SK-N-MC (cell line): Measurements from ENCODE around the gene KLF4.

Experiments used
- EZH2 ChIP-seq: fragments of 200-600 bp; sonication (generic); IDR thresholded peaks from one replicate; pipeline ENCODE4 v1.6.1; 2017; ENCODE audit warnings: antibody characterized with exemption
- FOXP2 ChIP-seq: optimal IDR thresholded peaks from 2 replicates; pipeline ENCODE3; 2011; ENCODE audit warnings: mild to moderate bottlenecking, moderate library complexity; ENCODE audit not compliant: insufficient read depth; ENCODE audit errors: extremely low read length, control extremely low read depth
- POLR2AphosphoS5 ChIP-seq: IDR thresholded peaks from 2 replicates; pipeline ENCODE4 v1.6.1; 2012; ENCODE audit warnings: mild to moderate bottlenecking, low read depth, low read length, borderline replicate concordance

DNA sequence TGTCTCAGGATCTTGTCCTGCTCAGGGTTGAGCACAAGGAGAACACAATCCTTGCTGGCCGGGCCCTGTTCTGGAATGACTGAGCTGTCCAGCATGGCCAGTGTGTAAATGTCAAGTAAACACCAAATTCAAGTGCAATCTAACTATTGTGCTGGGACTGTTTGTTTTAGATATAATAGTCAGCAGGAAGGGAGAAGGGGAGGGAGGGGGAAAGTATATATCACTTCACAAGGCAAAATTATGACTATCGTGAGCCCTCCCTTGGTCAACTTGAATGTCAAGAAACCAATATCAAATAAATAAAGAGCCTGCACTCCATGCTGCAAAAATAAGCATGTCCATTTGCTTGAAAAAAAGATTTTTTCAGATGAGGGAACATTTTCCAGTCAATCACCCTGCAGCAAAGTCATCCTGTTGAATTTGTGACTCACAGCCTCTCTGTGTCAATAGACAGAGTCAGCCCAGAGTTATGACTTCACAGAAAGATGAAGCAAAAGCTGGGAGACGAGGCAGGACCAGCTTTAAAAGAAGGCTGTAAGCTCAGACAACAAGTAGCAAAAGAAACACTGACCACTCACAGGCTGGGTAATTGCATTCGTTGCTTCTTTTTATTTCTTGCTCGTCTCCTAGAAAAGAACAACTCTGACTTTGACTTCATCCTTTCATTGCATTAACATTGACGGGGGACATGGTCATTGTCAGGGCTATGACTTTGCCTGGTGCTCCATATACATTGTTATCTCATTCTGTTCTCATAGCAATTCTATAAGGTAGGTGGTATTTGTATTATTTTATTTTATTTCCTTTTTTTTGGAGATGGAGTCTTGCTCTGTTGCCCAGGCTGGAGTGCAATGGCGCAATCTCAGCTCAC is 15.3 kb upstream of the KLF4 start:
- TF ChIP-seq POLR2AphosphoS5 (no peak), EZH2 (no peak), FOXP2 (no peak)
